HG03469 (cell line): ENCODE measurements around the gene TUBA4B.
"Not testable (repeated sequence)": the region's sequence is repeated elsewhere in the genome, so short reads cannot be mapped to it uniquely, and the experiment has no call there.

Experiments used
- ATAC-seq: cut with Tn5 transposase; IDR thresholded peaks from one replicate; pipeline ENCODE4 v1.9.1; 2021; ENCODE audit warnings: mild to moderate bottlenecking, moderate library complexity, moderate number of reproducible peaks; ENCODE audit not compliant: unreplicated experiment

TUBA4B gene

GRCh38 chr2:219273937-219274336 lies 20.9 kb downstream of the TUBA4B start:
- no peak for ATAC-seq

GRCh38 chr2:219274361-219274921 lies 21.4 kb downstream of the TUBA4B start:
- no peak for ATAC-seq

GRCh38 chr2:219277703-219278654 lies 24.9 kb downstream of the TUBA4B start:
- peak; percentile 22 for ATAC-seq

- no peak for ATAC-seq
Measured at GRCh38 chr2:219278655-219279150, 25.7 kb downstream of the TUBA4B start.

- ATAC-seq = peak; percentile 76
Measured at GRCh38 chr2:219279151-219279915, 26.3 kb downstream of the TUBA4B start, which contains the start of gene DNAJB2. Gene DNAJB2, plus strand, starts transcription at chr2:219279366. Its CDS starts 468 bp downstream, at chr2:219279834.

- no peak for ATAC-seq
Measured at GRCh38 chr2:219279916-219280516, 27.0 kb downstream of the TUBA4B start.

- ATAC-seq = no peak
Measured at GRCh38 chr2:219280651-219281050, 27.6 kb downstream of the TUBA4B start.

GRCh38 chr2:219281588-219281987 lies 28.5 kb downstream of the TUBA4B start:
- ATAC-seq = no peak

- ATAC-seq = no peak
Measured at GRCh38 chr2:219282375-219282774, 29.3 kb downstream of the TUBA4B start.

GRCh38 chr2:219282943-219283581 lies 30.0 kb downstream of the TUBA4B start:
- ATAC-seq = no peak

GRCh38 chr2:219284501-219285372 lies 31.7 kb downstream of the TUBA4B start:
- no peak for ATAC-seq

- no peak for ATAC-seq
Measured at GRCh38 chr2:219285373-219285735, 32.3 kb downstream of the TUBA4B start.

GRCh38 chr2:219285894-219286425 lies 32.9 kb downstream of the TUBA4B start:
- no peak for ATAC-seq

GRCh38 chr2:219286436-219287115 lies 33.5 kb downstream of the TUBA4B start:
- no peak for ATAC-seq

GRCh38 chr2:219287116-219287440 lies 34.0 kb downstream of the TUBA4B start:
- ATAC-seq = not testable (repeated sequence)

- no peak for ATAC-seq
Measured at GRCh38 chr2:219287580-219288265, 34.7 kb downstream of the TUBA4B start.

- ATAC-seq = no peak
Measured at GRCh38 chr2:219289195-219289536, 36.1 kb downstream of the TUBA4B start.
